Islet precursor cell (in vitro differentiated cells): ENCODE measurements around the gene NEK5.
"Not testable (repeated sequence)": the region's sequence is repeated elsewhere in the genome, so short reads cannot be mapped to it uniquely, and the experiment has no call there.

Source experiments
- DNase-seq: peaks from one replicate; pipeline ENCODE4 v3.0.0-alpha.2; 2018

The NEK5 gene

GRCh38 chr13:52130641-52131040 is 1.8 kb upstream of the NEK5 start:
- DNase-seq: no peak

GRCh38 chr13:52127783-52128702 is 830 bp downstream of the NEK5 start:
- peak; percentile 78 for DNase-seq

GRCh38 chr13:52127378-52127777 is 1.5 kb downstream of the NEK5 start:
- DNase-seq: no peak

DNA sequence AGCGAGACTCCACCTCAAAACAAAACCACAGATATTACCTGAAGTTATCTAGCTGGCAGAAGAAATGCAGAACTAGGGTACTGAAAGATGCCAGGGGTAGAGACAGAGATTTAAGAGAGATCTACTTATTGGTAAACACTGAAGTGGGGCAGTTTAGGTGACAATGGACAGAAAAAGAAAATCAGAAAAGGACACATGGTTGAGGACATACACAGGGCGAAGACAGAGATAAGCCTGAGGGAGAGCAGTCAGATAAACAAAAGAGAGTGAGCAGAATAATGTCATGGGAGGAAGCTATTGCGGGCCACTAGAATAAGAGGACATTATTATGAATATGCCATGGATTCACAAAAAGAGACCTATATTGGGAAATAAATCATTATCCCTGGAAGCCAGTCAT is 3.3 kb downstream of the NEK5 start:
- DNase-seq: no peak

DNA sequence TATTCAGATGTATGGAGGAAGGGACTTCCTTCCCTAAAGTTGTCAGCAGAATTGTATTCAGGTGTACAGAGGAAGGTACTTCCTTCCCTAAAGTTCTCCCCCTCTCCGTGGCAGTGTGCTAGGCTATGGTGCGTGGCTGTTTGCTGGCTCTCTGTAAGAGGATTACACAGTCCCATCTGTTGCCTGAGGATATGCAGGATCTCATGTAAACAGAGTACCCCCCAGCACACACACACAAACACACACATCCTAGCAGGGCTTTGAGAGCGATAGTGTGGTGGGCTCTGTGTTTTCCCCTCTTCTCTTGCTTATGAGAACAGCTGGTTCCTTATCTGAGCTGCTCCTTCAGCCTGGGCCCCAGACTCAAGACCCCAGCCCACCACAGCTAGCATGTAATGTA is 10.3 kb downstream of the NEK5 start:
- peak; percentile 54 for DNase-seq

GRCh38 chr13:52118095-52118494 is 10.8 kb downstream of the NEK5 start:
- DNase-seq: no peak

GRCh38 chr13:52112591-52112990 is 16.3 kb downstream of the NEK5 start:
- no peak for DNase-seq

- DNase-seq: no peak
Observed at GRCh38 chr13:52109116-52109670, 19.7 kb downstream of the NEK5 start.

GRCh38 chr13:52105841-52106240 is 23.0 kb downstream of the NEK5 start:
- DNase-seq: no peak

DNA sequence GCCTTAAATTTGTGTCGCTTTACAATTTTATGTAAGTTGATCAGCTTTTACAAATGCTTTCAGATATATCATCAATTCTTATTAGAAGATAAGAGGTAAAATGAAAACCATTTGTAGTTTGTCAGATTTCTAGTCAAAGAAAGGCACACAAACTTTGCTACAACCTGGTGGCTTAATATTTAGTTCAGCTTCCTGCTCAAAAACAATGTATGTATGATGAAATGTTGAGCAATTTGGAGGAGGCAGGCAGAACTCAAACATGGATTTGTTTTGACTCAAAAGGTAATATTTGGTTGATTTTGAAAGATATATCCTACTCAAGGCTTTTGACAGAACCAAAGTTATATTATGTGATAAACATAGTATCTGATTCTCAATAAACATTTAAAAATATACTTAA is 24.2 kb downstream of the NEK5 start:
- DNase-seq: no peak

- no peak for DNase-seq
Observed at GRCh38 chr13:52103386-52103785, 25.5 kb downstream of the NEK5 start.

DNA sequence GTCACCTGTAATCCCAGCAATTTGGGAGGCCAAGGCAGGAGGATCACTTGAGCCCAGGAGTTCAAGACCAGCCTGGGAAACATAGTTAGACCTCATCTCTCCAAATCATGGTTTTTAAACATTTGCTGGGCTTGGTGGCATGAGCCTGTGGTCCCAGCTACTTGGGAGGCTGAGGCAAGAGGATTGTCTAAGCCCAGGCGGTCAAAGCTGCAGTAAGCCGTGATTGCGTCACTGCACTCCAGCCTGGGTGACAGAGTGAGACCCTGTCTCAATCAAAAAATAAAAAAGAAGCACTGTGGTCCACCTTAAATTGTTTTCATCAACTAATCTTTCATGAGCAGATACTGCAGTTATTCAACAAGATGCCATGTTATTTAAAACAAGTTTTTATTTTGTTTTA is 26.4 kb downstream of the NEK5 start:
- DNase-seq: not testable (repeated sequence)

DNA sequence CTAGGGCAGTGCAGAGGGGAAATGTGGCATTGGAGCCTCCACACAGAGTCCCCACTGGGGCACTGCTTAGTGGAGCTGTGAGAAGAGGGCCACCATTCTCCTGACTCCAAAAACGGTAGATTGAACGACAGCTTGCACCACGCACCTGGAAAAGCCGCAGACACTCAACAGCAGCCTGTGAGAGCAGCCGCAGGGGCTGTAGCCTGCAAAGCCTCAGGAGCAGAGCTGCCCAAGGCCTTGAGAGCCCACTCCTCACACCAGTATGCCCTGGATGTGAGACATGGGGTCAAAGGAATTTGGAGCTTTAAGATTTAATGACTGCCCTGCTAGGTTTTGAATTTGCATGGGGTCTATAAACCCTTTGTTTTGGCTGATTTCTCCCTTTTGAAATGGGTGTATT is 31.7 kb downstream of the NEK5 start:
- DNase-seq: no peak

- no peak for DNase-seq
Observed at GRCh38 chr13:52096748-52097147, 32.1 kb downstream of the NEK5 start.

GRCh38 chr13:52096062-52096461 is 32.8 kb downstream of the NEK5 start:
- DNase-seq: no peak

DNA sequence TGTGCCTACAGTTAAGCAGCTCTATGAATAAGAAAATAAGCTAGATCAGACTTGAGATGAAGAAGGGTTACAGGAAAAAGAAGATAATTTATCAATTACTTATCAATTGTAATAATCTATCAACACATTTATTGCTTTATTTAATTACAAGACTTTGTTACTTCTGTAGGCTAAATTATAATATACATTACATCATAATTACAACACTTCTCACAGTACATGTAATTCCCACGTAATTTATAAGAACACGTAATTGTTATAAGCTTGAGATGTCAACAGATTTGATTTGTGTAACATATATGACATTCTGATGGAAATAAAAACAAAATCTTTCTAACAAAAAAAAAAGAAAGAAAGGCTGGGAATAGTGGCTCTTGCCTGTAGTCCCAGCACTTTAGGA is 36.8 kb downstream of the NEK5 start:
- no peak for DNase-seq

- DNase-seq: no peak
Observed at GRCh38 chr13:52091473-52091872, 37.4 kb downstream of the NEK5 start.

DNA sequence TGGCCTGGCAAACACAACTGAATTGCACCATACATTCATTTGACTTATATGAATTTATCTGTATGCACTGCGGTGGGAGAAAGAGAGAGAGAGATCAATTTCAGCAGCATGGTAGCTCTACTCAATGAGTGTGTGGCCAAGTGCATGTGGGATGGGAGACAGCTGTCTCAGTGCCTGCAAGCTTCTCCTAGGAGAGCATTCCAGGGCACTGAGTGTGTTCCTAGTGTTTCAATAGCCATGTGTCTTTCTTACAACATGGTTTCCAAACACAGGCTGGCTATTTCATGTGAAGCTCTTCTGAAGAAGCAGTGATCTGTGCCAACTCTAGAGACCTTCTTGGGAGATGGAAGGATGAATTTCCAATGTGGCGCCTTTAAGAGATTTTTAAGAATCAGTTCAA is 43.5 kb downstream of the NEK5 start:
- peak; percentile 57 for DNase-seq

DNA sequence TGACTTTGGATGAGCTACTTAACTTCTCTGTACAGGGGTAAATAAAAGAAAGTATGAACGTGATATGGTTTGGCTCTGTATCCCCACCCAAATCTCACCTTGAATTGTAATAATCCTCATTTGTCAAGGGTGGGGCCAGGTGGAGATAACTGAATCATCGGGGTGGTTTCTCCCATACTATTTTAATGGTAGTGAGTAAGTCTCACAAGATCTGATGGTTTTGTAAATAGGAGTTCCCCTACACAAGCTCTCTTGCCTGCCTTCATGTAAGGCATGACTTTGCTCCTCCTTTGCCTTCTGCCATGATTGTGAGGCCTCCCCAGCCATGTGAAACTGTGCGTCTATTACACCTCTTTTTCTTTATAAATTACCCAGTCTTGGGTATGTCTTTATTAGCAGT is 43.9 kb downstream of the NEK5 start:
- DNase-seq: not testable (repeated sequence)

GRCh38 chr13:52082601-52083000 is 46.3 kb downstream of the NEK5 start:
- no peak for DNase-seq

DNA sequence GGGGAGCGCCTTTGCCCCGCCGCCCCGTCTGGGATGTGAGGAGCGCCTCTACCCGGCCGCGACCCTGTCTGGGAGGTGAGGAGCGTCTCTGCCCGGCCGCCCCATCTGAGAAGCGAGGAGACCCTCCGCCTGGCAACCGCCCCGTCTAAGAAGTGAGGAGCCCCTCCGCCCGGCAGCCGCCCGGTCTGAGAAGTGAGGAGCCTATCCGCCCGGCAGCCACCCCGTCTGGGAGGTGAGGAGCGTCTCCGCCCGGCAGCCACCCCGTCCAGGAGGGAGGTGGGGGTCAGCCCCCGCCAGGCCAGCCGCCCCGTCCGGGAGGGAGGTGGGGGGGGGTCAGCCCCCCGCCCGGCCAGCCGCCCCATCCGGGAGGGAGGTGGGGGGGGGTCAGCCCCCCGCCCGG is 49.0 kb downstream of the NEK5 start:
- not testable (repeated sequence) for DNase-seq

GRCh38 chr13:52070929-52071523 is 57.8 kb downstream of the NEK5 start:
- peak; percentile 62 for DNase-seq

- no peak for DNase-seq
Observed at GRCh38 chr13:52067237-52067636, 61.6 kb downstream of the NEK5 start.

- no peak for DNase-seq
Observed at GRCh38 chr13:52061587-52061986, 67.3 kb downstream of the NEK5 start.
